GM12878 (cell line): Measurements from ENCODE around the gene ZNF644. TPM values are rescaled to one million over a fixed set of nuclear protein-coding genes. Genes with fewer than 3 reads are reported as not detected.
A peak's percentile ranks its signal among the peaks of the same experiment; 100 is the strongest.

Experiments
- ATF3 ChIP-seq: IDR thresholded peaks from 2 replicates; pipeline ENCODE4 v1.6.1; 2011; ENCODE audit warnings: low read depth, mild to moderate bottlenecking, low read length, moderate library complexity, borderline replicate concordance; ENCODE audit errors: extremely low read depth
- BRCA1 ChIP-seq: IDR thresholded peaks from 2 replicates; pipeline ENCODE4 v1.6.1; 2011; ENCODE audit warnings: low read depth, low read length, improper control_type of control experiment
- CHD1 ChIP-seq: IDR thresholded peaks from 2 replicates; pipeline ENCODE4 v1.6.1; 2012; ENCODE audit warnings: low read depth, low read length, improper control_type of control experiment
- CHD4 ChIP-seq: fragments of 200-600 bp; sonication (generic); IDR thresholded peaks from 2 replicates; pipeline ENCODE4 v1.6.1; 2016; ENCODE audit warnings: mild to moderate bottlenecking
- E2F8 ChIP-seq: fragments of 450-650 bp; IDR thresholded peaks from 2 replicates; pipeline ENCODE4 v1.6.1; 2018; ENCODE audit warnings: mild to moderate bottlenecking, low read depth, moderate library complexity; ENCODE audit not compliant: partially characterized antibody
- E4F1 ChIP-seq: fragments of 450-650 bp; IDR thresholded peaks from 2 replicates; pipeline ENCODE4 v1.6.1; 2018; ENCODE audit warnings: borderline replicate concordance, mild to moderate bottlenecking; ENCODE audit not compliant: partially characterized antibody
- GABPA ChIP-seq: IDR thresholded peaks from 2 replicates; pipeline ENCODE4 v1.6.1; 2014; ENCODE audit warnings: antibody characterized with exemption, low read depth, mild to moderate bottlenecking, inconsistent platforms
- JUND ChIP-seq: IDR thresholded peaks from 2 replicates; pipeline ENCODE4 v1.6.1; 2012; ENCODE audit warnings: low read depth, mild to moderate bottlenecking, low read length, improper control_type of control experiment, moderate library complexity
- KDM1A ChIP-seq: fragments of 200-600 bp; sonication (generic); IDR thresholded peaks from 2 replicates; pipeline ENCODE4 v1.6.1; 2016; ENCODE audit warnings: borderline replicate concordance
- MLLT1 ChIP-seq: fragments of 450-650 bp; IDR thresholded peaks from 2 replicates; pipeline ENCODE4 v1.6.1; 2016; ENCODE audit warnings: mild to moderate bottlenecking
- NBN ChIP-seq: fragments of 450-650 bp; IDR thresholded peaks from 2 replicates; pipeline ENCODE4 v1.6.1; 2016
- NR2F1 ChIP-seq: fragments of 450-650 bp; conservative IDR thresholded peaks from 2 replicates; pipeline ENCODE4 v1.6.1; 2017; ENCODE audit warnings: mild to moderate bottlenecking
- POLR2AphosphoS2 ChIP-seq: IDR thresholded peaks from 2 replicates; pipeline ENCODE4 v1.6.1; 2011; ENCODE audit warnings: low read depth, mild to moderate bottlenecking, low read length, improper control_type of control experiment, moderate library complexity
- SIN3A ChIP-seq: IDR thresholded peaks from 2 replicates; pipeline ENCODE4 v1.6.1; 2012; ENCODE audit warnings: low read depth, low read length, improper control_type of control experiment
- SMAD5 ChIP-seq: IDR thresholded peaks from 2 replicates; pipeline ENCODE4 v1.6.1; 2016; ENCODE audit warnings: antibody characterized with exemption, low read depth
- TCF12 ChIP-seq: IDR thresholded peaks from 2 replicates; pipeline ENCODE4 v1.6.1; 2011; ENCODE audit warnings: low read depth, mild to moderate bottlenecking, low read length
- TCF7 ChIP-seq: IDR thresholded peaks from 2 replicates; pipeline ENCODE4 v1.6.1; 2014; ENCODE audit warnings: antibody characterized with exemption, borderline replicate concordance
- ZBED1 ChIP-seq: IDR thresholded peaks from 2 replicates; pipeline ENCODE4 v1.6.1; 2016; ENCODE audit warnings: borderline replicate concordance
- ZNF217 ChIP-seq: fragments of 450-650 bp; IDR thresholded peaks from 2 replicates; pipeline ENCODE4 v1.6.1; 2017; ENCODE audit warnings: antibody characterized with exemption, mild to moderate bottlenecking
- ZNF24 ChIP-seq: fragments of 450-650 bp; IDR thresholded peaks from 2 replicates; pipeline ENCODE4 v1.6.1; 2017; ENCODE audit warnings: antibody characterized with exemption, mild to moderate bottlenecking
- polyA plus RNA-seq, 11 experiments: library from polyadenylated mRNA; depleted of rRNA in 4 of 11; unstranded in 6 of 11; stranded (reverse) in 5 of 11; fragments of >200 nt; fragmentation: Nextera tagmentation in 4 of 11; fragmentation: Illumina TruSeq in 1 of 11; extraction: Ambion mirVana in 4 of 11; extraction: Trizol in 1 of 11; gene quantifications; 1 replicate in 1 of 11; 2 replicates in 10 of 11; pipeline versions ENCODE4 v1.2.1 to v1.2.3, GENCODE V29; 2011 to 2016; ENCODE audit warnings: inconsistent platforms in 2 of 11, missing spikeins in 2 of 11, low read depth in 1 of 11
- total RNA-seq, 4 experiments: library from RNA; depleted of rRNA in 3 of 4; stranded (reverse); fragments of >200 nt in 3 of 4; fragmentation: Illumina TruSeq in 1 of 4; extraction: Trizol in 1 of 4; gene quantifications; 2 replicates each; pipeline versions ENCODE4 v1.2.1 to v1.2.3, GENCODE V29; 2013 to 2021
- TF ChIP-seq, protein P1 (sequence below): IDR thresholded peaks from 2 replicates; pipeline ENCODE4 v1.6.1; 2012; ENCODE audit warnings: mild to moderate bottlenecking, low read depth, low read length

The ZNF644 gene
- total and polyA plus RNA-seq, 10 of the 15 experiments (the other 5 are each of a cell fraction or from before 2014, with no cell fraction given): 17.7 to 55.3 (median 29.5) TPM

- TF ChIP-seq, protein P1, sequence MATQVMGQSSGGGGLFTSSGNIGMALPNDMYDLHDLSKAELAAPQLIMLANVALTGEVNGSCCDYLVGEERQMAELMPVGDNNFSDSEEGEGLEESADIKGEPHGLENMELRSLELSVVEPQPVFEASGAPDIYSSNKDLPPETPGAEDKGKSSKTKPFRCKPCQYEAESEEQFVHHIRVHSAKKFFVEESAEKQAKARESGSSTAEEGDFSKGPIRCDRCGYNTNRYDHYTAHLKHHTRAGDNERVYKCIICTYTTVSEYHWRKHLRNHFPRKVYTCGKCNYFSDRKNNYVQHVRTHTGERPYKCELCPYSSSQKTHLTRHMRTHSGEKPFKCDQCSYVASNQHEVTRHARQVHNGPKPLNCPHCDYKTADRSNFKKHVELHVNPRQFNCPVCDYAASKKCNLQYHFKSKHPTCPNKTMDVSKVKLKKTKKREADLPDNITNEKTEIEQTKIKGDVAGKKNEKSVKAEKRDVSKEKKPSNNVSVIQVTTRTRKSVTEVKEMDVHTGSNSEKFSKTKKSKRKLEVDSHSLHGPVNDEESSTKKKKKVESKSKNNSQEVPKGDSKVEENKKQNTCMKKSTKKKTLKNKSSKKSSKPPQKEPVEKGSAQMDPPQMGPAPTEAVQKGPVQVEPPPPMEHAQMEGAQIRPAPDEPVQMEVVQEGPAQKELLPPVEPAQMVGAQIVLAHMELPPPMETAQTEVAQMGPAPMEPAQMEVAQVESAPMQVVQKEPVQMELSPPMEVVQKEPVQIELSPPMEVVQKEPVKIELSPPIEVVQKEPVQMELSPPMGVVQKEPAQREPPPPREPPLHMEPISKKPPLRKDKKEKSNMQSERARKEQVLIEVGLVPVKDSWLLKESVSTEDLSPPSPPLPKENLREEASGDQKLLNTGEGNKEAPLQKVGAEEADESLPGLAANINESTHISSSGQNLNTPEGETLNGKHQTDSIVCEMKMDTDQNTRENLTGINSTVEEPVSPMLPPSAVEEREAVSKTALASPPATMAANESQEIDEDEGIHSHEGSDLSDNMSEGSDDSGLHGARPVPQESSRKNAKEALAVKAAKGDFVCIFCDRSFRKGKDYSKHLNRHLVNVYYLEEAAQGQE: no peak
- no peak for TF ChIP-seq CHD1
- TF ChIP-seq CHD4: no peak
- no peak for TF ChIP-seq KDM1A
- TF ChIP-seq POLR2AphosphoS2: no peak
- no peak for TF ChIP-seq TCF12
- no peak for TF ChIP-seq NBN
- no peak for TF ChIP-seq GABPA
- no peak for TF ChIP-seq SIN3A
- peak; percentile 28 for TF ChIP-seq MLLT1
- no peak for TF ChIP-seq ZBED1
- no peak for TF ChIP-seq JUND
- TF ChIP-seq ATF3: peak; percentile 18; the same call in 1 of the 2 replicates
- no peak for TF ChIP-seq BRCA1
- TF ChIP-seq ZNF217: no peak
- no peak for TF ChIP-seq ZNF24
- no peak for TF ChIP-seq E2F8
- TF ChIP-seq SMAD5: no peak
- TF ChIP-seq NR2F1: no peak
- TF ChIP-seq TCF7: no peak
- TF ChIP-seq E4F1: no peak
Measured at GRCh38 chr1:91020967-91021685, 709 bp downstream of the ZNF644 start (continued).
